Islet precursor cell (in vitro differentiated cells): ENCODE data around the gene BORCS5.
"Not testable (repeated sequence)": the region's sequence is repeated elsewhere in the genome, so short reads cannot be mapped to it uniquely, and the experiment has no call there.

Source experiments
- DNase-seq: peaks from one replicate; pipeline ENCODE4 v3.0.0-alpha.2; 2018

Gene BORCS5

DNA sequence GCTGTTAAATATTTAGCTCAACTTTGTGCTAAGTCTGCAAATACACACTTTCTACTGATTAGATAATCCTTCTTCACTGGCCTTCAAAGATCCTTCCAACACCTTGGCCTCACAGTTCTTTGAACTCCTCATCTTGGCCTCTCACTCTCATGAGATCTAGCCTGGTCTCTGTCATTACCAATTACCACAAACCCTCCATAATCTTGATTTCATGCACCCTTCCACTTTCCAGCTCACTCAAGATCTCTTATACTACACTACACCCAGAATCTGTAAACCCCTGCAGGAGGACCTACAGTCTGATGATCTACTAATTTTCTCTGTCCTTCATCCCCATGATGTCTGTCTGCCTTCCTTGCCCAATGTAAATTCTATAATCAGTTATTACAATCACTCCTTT lies 134.7 kb downstream of the BORCS5 start:
- peak; percentile 19 for DNase-seq

DNA sequence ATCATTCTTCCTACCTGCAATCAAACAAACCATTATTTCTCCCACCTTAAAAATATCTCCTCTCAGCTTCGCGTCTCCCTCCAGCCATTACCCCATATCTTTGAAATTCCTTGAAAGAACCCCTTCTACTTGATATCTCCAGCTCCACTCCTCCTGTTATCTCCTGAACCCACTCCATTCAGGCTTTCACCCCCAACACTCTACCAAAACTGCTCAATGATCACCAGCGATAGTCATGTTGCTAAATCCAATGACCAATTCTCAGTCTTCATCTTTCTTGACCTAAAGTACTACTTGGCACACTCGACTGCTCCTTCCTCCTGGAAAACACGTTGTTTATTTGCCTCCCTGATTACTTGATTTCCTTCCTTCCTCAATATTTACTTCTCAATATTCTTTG lies 135.7 kb downstream of the BORCS5 start:
- DNase-seq: peak; percentile 18

DNA sequence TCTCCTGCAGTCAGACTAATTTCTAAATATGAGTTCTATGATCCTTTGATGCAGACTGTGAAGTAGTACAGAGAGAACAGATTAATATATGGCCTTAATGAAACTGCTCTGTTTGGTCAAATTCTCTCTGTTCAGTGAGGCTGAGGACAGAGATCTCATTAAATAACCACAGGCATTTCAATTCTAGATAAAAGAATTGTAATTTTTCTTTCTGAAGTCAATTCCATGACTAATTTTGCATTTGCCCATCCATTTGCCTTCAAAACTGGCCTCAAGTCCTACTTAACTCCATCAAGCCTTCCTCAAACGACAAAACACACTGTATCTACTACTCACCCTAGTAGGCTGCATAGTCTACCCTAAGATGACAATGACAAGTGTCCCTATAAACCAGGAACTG lies 138.7 kb downstream of the BORCS5 start:
- DNase-seq: no peak

DNA sequence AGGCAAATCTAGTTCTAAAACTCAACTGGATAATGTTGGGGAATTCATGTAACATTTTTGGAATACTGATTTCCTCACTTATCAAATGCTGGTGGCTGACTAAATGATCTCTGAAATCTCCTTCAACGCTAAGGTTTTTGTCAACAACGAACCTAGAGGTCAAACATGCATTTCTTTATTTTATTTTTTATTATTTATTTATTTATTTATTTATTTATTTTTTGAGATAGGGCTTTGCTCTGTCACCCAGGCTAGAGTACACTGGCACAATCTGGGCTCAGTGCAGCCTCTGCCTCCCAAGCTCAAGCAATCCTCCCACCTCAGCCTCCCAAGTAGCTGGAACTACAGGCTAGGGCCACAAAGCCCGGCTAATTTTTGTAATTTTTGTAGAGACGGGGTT lies 141.3 kb downstream of the BORCS5 start:
- peak; percentile 19 for DNase-seq

DNA sequence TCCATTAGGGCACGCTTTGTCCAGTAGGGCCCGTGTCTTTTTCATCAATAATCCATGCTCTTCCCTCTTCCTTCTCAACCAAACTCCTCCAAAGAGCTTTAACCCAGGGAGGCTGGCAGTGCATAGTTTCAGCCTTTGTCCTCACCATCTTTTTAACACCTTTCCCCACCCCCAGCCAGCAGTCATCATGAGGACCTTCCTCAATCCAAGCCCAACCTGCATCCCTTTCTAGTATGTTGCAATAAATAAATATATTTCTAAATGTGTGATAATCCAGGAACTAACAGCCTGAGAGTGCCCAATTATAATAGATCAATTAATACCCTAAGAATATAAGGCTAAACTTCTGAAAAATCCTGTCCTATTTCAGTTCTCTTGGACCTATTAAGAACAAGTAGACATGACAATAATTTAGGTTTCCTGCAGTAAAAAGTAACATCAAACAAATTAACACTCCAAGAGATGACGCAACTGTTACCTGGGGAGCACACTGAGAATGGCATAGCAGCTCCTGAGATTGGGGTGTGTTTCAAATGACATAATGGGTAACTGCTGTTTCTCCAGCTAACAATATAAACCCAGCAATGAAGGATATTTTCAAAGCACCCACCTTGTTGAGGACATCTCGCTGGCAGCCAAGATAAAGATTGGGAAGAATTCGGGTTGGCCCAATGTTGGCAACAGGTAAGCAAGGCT lies 143.2 kb downstream of the BORCS5 start:
- peak; percentile 30 for DNase-seq

DNA sequence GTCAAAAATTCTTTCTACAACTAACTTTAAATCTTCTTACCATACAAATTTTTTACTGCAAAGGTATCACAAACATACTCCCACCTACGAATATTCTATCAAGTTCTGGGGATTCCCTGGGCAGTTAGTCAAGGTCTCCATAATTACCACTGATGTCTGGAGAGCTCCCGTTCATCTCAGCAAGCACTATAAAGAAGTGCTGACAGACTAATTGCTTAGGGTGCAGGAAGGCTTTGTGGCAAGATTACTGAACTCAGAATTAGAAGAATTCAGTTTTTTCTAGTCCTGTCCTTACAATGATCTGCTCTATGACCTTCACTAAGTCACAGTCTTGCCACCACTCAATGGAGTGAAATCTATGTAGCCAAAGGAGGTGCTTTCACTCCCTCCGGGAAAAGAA lies 144.2 kb downstream of the BORCS5 start:
- DNase-seq: peak; percentile 59

DNA sequence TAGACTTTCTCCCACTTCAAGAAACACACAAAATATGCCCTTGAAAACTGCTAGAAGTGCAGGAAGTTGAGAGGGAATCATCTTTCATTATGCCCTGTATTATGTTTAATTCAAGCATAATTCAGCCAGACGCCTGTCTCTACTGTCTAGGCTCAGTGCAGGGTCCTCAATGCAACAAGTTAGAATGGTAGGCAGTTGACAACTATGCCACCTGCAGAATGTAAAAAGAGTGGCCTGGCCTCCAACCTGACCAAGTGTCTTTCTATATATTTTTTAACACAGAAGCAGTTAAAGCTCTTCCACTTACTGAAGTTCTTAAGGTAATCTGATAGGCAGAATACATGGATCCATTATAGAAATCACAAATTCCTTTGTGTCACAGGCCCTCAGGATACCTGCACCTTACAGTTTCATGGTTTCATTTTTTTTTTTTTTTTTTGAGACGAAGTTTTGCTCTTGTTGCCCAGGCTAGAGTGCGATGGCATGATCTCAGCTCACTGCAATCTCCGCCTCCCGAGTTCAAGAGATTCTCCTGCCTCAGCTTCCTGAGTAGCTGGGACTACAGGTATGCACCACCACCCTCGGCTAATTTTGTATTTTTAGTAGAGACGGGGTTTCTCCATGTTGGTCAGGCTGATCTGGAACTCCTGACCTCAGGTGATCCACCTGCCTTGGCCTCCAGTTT lies 145.4 kb downstream of the BORCS5 start:
- not testable (repeated sequence) for DNase-seq

DNA sequence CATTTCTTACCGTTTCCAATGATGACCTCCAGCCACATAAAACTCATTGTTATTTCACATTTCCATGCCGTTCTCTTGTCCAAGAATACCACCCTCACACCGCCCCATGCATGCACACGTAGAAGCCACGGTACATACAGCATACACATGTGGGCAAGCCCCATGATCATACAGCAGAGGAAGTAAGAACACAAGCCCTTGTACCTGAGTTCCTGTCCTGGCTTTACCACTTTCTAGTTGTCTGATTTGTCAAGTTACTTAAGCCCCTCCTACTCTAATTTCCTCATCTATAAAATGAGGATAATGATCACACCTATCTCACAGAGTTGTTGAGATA lies 145.9 kb downstream of the BORCS5 start:
- peak; percentile 22 for DNase-seq

DNA sequence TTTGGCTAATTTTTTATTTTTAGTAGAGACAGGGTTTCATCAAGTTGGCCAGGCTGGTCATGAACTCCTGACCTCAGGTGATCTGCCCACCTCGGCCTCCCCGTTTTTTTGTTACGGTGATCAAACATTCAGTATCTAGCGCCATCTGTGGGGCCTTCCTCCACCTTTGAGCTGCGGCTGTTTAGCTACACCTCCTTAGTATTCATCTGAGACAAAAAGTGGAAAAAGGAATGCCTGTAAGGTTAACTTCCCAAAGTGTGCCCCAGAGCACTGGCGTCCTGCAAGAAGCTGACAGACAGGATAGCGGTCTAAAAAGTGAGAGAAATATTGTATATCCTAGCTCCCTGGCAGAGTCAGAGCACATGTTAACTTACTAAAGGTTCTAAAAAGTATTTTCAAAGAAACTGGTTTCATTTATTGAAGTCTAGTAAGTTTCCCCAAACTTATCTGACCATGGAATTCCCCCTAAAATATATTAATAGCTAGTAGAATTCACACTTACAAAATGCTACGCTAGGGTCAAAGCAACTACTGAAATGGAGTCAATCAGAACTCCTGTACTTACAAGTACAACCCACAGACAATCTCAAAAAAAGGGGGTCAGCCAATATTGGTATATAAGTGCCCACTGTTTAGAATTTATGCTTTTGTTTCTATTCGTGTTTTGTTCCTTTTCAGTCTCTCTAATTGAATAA lies 146.7 kb downstream of the BORCS5 start:
- DNase-seq: peak; percentile 53

DNA sequence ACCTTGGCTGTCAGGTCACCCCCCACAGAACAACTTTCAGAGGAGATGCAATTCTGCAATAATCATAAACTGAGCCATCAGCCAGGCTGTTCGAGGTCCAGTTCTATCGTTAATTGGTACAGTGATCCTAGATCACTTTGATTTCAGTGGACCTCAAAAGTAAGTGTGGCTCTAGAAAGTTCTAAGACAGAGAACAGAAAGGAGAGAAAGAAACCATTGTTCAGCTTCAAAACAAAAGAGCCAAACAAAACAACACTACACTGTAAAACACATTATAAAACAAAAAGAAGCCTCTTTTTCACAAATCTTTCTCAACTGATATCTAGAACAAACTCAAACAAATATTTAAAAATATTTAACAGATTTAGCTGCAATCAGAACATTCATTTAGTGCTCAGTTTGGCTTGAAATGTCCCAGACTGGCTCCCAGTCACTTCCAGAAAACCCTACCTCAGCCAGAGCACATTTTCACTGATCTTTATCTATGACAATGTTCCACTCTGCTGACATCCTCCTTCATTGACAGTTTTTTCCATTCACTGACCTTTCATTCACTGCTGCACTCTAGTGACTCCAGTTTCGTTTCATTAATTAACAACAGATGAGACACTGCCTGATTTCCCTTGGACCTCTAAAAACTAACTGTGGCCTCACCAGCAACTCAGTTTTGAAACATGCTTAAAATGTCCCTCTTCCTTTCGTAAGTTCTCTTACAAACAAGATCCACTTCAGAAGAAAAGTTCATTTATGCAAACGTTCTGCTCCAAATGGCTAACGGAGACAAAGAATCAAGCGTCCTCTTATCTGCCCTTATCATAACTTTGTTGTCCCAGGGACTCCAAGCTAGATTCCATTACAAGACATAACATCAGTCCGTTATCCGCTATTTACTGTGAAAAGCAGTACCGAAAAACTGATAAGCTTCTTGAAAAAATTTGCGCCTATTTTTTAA lies 148.9 kb downstream of the BORCS5 start:
- DNase-seq: peak; percentile 58

DNA sequence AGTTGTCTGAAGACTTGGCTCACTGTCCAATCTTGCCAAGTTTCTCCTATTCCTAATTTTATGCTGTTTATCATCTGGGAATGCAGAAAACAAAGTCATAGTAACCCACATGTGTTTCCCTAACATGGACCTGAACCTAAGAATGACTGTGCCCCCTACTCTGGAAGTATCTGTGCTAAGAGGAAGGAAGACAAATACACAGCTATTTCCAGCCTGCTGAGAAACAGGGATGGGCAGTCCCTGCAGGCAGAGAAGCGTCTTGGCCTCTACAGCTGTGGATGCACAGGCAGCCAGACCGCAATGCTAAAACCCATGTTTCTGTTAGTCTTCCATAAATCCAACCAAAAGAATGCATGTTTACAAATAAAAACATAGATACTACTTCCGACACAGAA lies 149.6 kb downstream of the BORCS5 start:
- peak; percentile 68 for DNase-seq

DNA sequence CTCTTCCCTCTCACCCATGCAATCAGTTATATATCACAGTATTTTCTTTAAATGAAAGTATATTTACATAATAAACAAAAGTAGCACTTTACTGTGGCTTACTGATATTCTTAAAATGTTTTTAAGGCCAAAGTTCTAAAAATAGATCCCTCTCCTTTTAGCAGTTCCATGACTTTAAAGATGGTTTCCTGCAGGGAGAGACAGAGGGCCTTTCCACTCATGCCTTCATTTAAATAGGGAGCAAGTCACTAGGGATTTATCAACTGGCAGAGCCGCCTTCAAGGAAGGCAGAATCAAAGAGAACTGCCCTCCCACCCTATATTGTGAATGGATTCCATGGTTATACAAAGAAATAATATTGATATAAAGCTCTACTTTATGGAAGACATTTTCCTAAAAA lies 150.2 kb downstream of the BORCS5 start:
- no peak for DNase-seq

DNA sequence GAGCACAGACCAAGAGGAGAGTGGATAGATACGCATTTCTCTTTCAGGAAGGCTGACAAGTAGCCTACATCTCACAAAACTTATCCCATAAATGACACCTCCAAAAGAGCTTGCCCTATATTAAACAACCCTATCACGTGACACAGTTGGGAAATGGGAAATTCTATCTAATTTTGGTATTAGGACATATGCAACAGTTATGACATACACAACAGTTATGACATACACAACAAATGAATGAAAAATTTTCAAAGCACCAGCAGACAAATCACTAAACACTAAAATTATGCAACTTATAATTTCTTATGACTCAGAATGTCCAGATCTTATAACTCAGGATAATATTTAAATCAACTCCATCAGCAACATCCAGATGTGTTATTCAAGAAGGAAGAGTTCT lies 151.7 kb downstream of the BORCS5 start:
- DNase-seq: no peak

DNA sequence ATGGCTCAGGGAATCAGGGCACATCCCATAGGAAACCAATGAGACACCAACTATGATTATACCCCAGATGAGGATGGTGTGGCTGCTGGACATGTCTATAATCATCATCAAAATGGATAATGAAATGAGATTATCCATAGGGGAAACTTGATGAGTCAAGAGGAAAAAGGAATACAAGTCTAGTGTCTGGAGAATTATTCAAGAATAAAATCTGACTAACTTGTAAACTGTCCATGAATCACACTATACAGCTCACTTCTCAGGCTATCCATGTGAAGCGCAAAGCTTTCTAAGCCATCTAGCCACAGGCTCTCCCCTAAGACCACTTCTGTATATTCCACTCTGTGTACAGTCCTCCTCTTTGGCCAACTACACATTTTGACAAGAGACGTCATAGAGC lies 153.3 kb downstream of the BORCS5 start:
- no peak for DNase-seq

DNA sequence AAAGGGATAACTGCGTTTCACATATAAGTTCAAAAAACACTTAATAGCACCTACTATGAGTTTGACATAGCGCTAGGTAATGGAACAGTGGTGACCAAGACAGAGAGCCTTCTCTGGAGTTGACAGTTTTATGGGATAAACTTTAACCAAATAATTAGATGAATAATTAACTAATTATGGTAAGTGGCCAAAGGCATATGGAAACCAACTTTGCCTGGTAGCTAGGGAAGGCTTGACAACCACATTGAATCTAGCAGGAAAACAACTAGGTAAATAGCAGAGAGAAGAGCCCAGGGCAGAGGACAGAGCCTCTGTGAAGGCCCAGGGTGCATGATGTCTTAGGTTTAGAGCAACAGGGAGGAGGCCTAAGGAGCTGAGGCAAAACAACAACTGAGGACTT lies 153.7 kb downstream of the BORCS5 start:
- DNase-seq: no peak

DNA sequence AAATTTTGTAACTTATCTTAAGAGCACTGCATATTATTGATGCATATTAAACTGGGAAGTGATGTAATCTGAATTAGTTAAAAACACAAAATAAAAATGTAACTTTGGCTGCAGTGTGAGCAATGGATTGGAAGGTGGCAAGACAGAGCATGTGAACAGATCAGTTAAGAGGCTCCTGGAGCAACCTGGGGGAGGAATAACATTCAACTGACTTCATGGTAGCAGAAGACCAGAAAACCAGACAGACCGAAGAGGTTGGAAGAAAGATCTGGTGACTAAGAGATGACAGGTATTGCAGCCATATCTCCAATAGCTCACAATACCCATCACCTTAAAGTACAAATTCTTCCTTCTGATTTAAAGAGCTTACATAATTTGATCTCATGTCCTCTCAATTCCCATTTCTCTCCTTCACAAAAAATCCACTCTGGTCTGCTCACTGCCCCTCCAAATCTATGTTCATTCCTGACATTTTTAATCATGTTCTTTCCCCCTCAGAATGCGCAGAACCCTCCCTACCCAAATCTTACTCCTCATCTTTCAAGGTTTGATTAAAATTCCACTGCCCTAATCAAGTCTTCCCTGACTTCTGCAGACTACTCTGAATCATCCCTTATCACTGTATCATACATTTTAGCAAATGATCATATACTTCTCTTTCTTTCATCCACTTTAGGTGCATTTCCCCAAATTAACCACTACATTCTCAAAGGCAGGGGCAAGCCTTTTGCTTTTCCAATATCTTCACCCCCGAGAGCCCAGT lies 154.3 kb downstream of the BORCS5 start:
- DNase-seq: no peak

DNA sequence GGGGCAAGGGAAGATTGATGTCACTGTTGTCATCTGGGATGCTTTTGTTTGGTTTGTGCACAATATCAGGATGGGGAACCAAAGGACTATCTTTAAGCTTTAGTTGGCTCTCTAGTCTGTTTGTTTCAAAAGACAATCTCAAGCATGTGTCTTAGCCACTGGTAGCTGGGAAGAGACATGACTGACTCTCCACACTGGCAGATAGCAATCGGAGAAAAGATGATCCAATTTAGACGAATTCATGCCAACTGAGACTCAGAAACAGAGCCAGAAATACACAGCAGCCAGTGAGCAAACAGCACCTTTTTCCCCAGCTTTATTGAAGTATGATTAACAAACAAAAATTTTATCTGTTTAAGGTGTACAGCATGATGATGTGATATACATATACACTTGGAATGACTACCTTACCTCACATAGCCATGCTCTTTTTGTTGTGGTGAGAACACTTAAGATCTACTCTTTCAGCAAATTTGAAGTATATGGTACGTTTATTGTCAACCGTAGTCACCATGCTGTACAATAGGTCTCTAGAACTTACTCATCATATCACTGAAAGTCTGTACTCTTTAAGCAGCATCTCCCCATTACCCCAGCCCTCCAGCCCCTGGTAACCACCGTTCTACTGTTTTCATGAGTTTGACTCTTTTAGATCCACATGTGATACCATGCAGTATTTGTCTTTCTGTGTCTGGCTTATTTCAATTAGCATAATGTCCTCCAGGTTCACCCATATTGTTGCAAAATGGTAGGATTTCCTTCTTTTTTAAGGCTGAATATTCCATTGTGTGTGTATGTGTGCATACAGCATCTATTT lies 155.2 kb downstream of the BORCS5 start:
- no peak for DNase-seq

DNA sequence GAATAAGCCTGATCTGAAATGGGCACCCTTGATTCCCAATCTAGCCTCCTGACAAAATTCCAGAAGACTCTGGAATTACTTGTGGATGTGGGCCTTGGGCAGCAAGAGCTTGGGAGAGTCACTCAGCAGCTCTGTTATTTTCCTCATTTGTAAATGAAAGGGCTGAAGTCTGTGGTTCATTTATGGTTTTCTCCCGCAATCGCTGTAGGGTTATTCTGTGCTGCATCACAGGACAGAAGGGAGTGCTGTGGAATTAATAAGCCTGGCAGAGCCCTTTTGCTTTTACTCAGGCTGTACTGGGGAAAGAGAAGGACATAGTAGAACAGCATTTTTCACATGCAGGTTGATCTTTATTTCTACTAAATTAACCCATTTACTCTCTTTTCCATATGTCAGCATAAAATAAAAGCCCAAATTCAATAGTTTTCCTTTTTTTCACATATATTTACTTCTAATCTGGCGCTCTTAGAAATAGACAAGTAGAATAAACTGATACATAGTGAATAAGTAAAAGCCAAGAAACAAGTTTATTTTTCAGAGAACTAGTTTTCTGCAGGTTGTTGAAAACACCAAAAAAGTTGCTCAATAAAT lies 156.6 kb downstream of the BORCS5 start:
- DNase-seq: peak; percentile 60

DNA sequence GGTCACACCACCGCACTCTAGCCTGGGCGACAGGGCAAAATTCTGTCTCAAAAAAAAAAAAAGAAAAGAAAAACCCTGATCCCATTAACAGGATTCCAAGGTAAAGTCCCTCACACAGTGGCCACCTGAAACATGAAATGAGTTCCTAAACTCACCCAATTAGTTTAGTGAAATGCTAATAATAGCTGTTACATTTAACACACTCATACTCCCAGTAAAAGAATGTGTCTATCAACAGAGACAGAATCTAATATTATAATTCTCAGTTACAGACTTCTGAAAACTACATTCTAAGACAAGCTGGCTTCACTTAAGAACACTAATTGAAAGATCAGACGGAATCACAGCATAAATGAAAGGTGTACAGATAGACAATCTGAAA lies 161.6 kb downstream of the BORCS5 start:
- no peak for DNase-seq

DNA sequence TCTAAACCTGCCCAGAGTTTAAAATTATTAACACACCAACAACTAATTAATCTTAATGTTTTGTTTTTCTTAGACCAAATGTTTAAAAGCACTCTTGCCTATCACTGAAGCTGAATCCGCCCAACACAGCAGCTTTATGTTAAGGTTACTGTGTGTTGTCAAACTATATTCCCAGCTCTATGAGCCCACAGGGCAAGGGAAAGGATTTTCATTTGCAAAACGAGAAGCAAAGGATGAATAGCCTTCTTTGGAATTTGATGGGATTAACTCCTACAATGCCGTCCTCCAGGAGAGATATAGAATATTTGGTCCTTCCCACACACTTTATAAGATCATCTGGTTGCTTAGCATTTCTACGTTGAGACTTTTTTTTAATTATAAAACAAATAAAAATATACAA lies 162.0 kb downstream of the BORCS5 start:
- DNase-seq: no peak
